DND-41 (cell line): ENCODE data around the gene CAPZA1.

Experiments used
- CTCF ChIP-seq: IDR thresholded peaks from 2 replicates; pipeline ENCODE4 v1.5.1; 2012; ENCODE audit warnings: borderline replicate concordance, low read length, moderate library complexity, mild to moderate bottlenecking; ENCODE audit not compliant: poor library complexity, severe bottlenecking; ENCODE audit errors: extremely low read depth
- EZH2 ChIP-seq: IDR thresholded peaks from 3 replicates; pipeline ENCODE4 v1.6.1; 2012; ENCODE audit warnings: borderline replicate concordance, low read depth, mild to moderate bottlenecking, moderate library complexity, low read length, inconsistent platforms; ENCODE audit not compliant: severe bottlenecking

GRCh38 chr1:112619518-112620376 is at the start of gene CAPZA1:
- TF ChIP-seq CTCF (no peak), EZH2 (no peak)
